ENCODE measurements around the gene CRIP3. TPM values are rescaled to one million over a fixed set of nuclear protein-coding genes. Genes with fewer than 3 reads are reported as not detected.

The CRIP3 gene
- total and polyA plus RNA-seq, 2 of the 13 experiments (the other 11 are each of a cell fraction or from before 2014, with no cell fraction given): 6.3 to 9.3 TPM

DNA sequence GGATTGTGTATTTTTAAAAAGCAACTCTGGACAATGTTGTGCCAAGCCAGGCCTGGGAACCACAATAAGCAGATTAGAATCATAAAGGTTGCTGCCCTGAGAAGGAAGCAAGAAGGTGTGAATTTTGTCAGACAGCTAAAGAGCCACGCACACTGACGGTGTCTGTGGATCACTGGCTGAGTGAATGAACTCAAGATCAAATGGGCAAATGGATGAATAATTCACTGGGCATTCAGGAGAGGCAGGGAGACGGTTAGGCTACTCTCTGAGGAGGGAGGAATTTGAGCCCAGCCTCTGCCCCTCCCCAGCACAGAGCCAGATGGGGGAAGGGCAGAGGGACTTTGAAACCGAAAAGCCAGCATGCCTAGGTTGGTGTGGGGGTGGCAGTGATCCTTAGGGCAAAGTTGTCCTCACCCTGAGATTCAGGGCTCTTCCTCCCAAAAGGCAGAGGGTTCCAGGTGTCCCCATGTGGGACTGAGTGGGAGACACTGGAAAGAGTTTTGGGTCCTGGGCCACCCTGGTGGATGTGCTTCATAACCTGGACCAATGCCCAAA, 30.0 kb downstream of the CRIP3 start (continued):
- TF ChIP-seq MEIS1 (CRISPR knock-in tag; IDR thresholded peaks at IDR 0.05; ENCODE audit: borderline replicate concordance) (no peak), ZNF230 (CRISPR knock-in tag; IDR thresholded peaks at IDR 0.05) (peak; percentile 72; the same call in 1 of the 2 replicates), ZC3H13 (CRISPR knock-in tag; IDR thresholded peaks at IDR 0.05) (no peak), ZNF605 (CRISPR knock-in tag; IDR thresholded peaks at IDR 0.05) (0 out of 2 replicates have a peak, but pooled peaks have one; percentile 31), TBX2 (CRISPR knock-in tag; IDR thresholded peaks at IDR 0.05; ENCODE audit: borderline replicate concordance) (peak; percentile 22; the same call in 1 of the 2 replicates), HDAC1 (CRISPR knock-in tag; IDR thresholded peaks at IDR 0.05) (peak; percentile 41), ZNF275 (CRISPR knock-in tag; IDR thresholded peaks at IDR 0.05; ENCODE audit: borderline replicate concordance) (no peak), PITX1 (CRISPR knock-in tag; IDR thresholded peaks at IDR 0.05) (peak; percentile 83), ZNF549 (CRISPR knock-in tag; IDR thresholded peaks at IDR 0.05) (no peak), TBP (CRISPR knock-in tag; IDR thresholded peaks at IDR 0.05) (no peak), SETDB1 (CRISPR knock-in tag; IDR thresholded peaks at IDR 0.05; ENCODE audit: borderline replicate concordance) (no peak), ZNF713 (CRISPR knock-in tag; IDR thresholded peaks at IDR 0.05) (no peak), KAT7 (CRISPR knock-in tag; IDR thresholded peaks at IDR 0.05; ENCODE audit: borderline replicate concordance) (no peak), NR0B2 (CRISPR knock-in tag; IDR thresholded peaks at IDR 0.05) (no peak), EP300 (IDR thresholded peaks at IDR 0.05; ENCODE audit: low read depth in 2 of 2, low read length in 2 of 2) (peak in 1 of 2 experiments; percentile 87; a peak in 3 of 4 replicates), EP300 (CRISPR knock-in tag; IDR thresholded peaks at IDR 0.05; ENCODE audit: borderline replicate concordance) (peak; percentile 68; the same call in 1 of the 2 replicates), ASH2L (IDR thresholded peaks at IDR 0.05; ENCODE audit: insufficient read length, low read depth, low read length) (peak; percentile 68), MED1 (CRISPR knock-in tag; IDR thresholded peaks at IDR 0.05) (peak; percentile 85), ZMYM3 (CRISPR knock-in tag; IDR thresholded peaks at IDR 0.05) (peak; percentile 85), JUN (CRISPR knock-in tag; IDR thresholded peaks at IDR 0.05) (no peak; the same call in 1 of the 2 replicates), ZNF704 (CRISPR knock-in tag; IDR thresholded peaks at IDR 0.05; ENCODE audit: borderline replicate concordance) (peak; percentile 33; the same call in 1 of the 2 replicates), ZNF292 (CRISPR knock-in tag; IDR thresholded peaks at IDR 0.05; ENCODE audit: borderline replicate concordance, low read depth) (peak; percentile 62; the same call in 1 of the 2 replicates), PRDM4 (CRISPR knock-in tag; IDR thresholded peaks at IDR 0.05; ENCODE audit: borderline replicate concordance) (no peak)
- TF ChIP-seq, protein P1, sequence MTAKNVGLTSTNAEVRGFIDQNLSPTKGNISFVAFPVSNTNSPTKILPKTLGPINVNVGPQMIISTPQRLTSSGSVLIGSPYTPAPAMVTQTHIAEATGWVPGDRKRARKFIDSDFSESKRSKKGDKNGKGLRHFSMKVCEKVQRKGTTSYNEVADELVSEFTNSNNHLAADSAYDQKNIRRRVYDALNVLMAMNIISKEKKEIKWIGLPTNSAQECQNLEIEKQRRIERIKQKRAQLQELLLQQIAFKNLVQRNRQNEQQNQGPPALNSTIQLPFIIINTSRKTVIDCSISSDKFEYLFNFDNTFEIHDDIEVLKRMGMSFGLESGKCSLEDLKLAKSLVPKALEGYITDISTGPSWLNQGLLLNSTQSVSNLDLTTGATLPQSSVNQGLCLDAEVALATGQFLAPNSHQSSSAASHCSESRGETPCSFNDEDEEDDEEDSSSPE (CRISPR knock-in tag; IDR thresholded peaks at IDR 0.05): no peak
